GM12878 (cell line): ENCODE measurements around the gene NR4A2.

ENCODE experiments used
- TF ChIP-seq, protein P1 (sequence below), 3 experiments: IDR thresholded peaks in 2 of 3; conservative IDR thresholded peaks in 1 of 3; 2 replicates each; pipeline ENCODE4 v1.5.1; 2011; ENCODE audit warnings: low read depth in 3 of 3, low read length in 3 of 3, mild to moderate bottlenecking in 3 of 3, control low read depth in 2 of 3, moderate library complexity in 2 of 3, inconsistent platforms in 1 of 3, mixed read lengths in 1 of 3; ENCODE audit not compliant: control insufficient read depth in 2 of 3, insufficient read depth in 1 of 3; ENCODE audit errors: extremely low read depth in 1 of 3
- TF ChIP-seq, protein P2 (sequence below): fragments of 150-350 bp; IDR thresholded peaks from 2 replicates; pipeline ENCODE4 v1.6.1; 2016; ENCODE audit warnings: low read depth, low read length

DNA sequence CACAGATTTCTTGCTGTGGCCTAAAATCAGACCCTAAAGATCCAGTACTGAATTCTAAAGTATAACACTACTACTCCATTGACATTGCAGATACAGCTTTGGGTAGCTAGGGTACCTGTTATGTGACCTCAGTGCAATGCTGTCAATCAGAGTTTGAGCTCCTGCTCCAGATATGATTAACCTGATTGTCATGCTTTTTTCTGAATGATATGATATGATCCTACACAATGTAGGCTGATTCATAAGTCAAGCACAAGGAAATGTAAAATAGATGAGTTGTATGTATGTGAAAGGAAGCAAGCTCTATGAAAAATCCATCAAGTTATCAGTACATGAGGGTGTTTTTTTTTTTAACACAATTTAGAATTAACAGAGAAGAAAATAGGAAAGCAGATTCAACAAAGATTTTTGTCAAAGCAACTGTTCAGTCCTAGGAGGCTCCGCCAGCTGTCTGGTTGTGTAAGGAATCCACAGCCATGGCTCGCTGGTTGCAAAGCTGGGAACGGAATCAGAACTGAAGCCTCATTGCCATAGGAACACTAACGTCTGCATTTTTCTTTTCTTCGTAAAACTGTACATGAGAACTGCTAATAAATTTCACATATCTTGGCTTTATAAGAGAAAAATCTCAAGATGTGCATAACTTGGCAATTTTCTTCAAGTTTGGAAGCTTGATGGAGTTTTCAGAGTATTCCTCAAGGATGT lies 52.9 kb downstream of the NR4A2 start:
- TF ChIP-seq, protein P1, sequence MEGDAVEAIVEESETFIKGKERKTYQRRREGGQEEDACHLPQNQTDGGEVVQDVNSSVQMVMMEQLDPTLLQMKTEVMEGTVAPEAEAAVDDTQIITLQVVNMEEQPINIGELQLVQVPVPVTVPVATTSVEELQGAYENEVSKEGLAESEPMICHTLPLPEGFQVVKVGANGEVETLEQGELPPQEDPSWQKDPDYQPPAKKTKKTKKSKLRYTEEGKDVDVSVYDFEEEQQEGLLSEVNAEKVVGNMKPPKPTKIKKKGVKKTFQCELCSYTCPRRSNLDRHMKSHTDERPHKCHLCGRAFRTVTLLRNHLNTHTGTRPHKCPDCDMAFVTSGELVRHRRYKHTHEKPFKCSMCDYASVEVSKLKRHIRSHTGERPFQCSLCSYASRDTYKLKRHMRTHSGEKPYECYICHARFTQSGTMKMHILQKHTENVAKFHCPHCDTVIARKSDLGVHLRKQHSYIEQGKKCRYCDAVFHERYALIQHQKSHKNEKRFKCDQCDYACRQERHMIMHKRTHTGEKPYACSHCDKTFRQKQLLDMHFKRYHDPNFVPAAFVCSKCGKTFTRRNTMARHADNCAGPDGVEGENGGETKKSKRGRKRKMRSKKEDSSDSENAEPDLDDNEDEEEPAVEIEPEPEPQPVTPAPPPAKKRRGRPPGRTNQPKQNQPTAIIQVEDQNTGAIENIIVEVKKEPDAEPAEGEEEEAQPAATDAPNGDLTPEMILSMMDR (IDR thresholded peaks at IDR 0.05 in 2 of 3, conservative IDR thresholded peaks at IDR 0.05 in 1 of 3; ENCODE audit: control insufficient read depth in 2 of 3, extremely low read depth in 1 of 3, insufficient read depth in 1 of 3, low read depth in 3 of 3, low read length in 3 of 3), result no peak
- TF ChIP-seq, protein P2, sequence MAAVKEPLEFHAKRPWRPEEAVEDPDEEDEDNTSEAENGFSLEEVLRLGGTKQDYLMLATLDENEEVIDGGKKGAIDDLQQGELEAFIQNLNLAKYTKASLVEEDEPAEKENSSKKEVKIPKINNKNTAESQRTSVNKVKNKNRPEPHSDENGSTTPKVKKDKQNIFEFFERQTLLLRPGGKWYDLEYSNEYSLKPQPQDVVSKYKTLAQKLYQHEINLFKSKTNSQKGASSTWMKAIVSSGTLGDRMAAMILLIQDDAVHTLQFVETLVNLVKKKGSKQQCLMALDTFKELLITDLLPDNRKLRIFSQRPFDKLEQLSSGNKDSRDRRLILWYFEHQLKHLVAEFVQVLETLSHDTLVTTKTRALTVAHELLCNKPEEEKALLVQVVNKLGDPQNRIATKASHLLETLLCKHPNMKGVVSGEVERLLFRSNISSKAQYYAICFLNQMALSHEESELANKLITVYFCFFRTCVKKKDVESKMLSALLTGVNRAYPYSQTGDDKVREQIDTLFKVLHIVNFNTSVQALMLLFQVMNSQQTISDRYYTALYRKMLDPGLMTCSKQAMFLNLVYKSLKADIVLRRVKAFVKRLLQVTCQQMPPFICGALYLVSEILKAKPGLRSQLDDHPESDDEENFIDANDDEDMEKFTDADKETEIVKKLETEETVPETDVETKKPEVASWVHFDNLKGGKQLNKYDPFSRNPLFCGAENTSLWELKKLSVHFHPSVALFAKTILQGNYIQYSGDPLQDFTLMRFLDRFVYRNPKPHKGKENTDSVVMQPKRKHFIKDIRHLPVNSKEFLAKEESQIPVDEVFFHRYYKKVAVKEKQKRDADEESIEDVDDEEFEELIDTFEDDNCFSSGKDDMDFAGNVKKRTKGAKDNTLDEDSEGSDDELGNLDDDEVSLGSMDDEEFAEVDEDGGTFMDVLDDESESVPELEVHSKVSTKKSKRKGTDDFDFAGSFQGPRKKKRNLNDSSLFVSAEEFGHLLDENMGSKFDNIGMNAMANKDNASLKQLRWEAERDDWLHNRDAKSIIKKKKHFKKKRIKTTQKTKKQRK, result no peak
